Activated CD4-positive, alpha-beta memory T cell treated with anti-CD3 and anti-CD28 coated beads for 36 hours (primary cell): ENCODE results near the gene ZNF564. TPM values are rescaled to one million over a fixed set of nuclear protein-coding genes. Genes with fewer than 3 reads are reported as not detected.
"Not testable (repeated sequence)": the region's sequence is repeated elsewhere in the genome, so short reads cannot be mapped to it uniquely, and the experiment has no call there.

Source experiments
- CTCF ChIA-PET: fragments of 350-600 bp; sonication (Branson Sonifier 250); formaldehyde crosslinking; loops from one replicate; lab custom pipeline; 2021; ENCODE audit warnings: antibody characterized with exemption, inconsistent platforms; lab: Charles Lee
- POLR2A ChIA-PET: fragments of 350-600 bp; sonication (Branson Sonifier 250); formaldehyde crosslinking; loops from one replicate; lab custom pipeline; 2021; ENCODE audit warnings: antibody characterized with exemption; lab: Charles Lee
- DNase-seq: peaks from one replicate; pipeline ENCODE4 v3.0.0-alpha.2; 2020
- H3K27ac Mint-ChIP-seq: one replicate; pipeline ENCODE4 v1.8.0; 2021; ENCODE audit warnings: mixed read lengths
- H3K27me3 Mint-ChIP-seq: one replicate; pipeline ENCODE4 v1.8.0; 2021; ENCODE audit warnings: mixed read lengths
- H3K36me3 Mint-ChIP-seq: one replicate; pipeline ENCODE4 v1.8.0; 2021; ENCODE audit warnings: mixed read lengths
- H3K4me1 Mint-ChIP-seq: one replicate; pipeline ENCODE4 v1.8.0; 2021; ENCODE audit warnings: low read depth, mixed read lengths
- H3K4me3 Mint-ChIP-seq: one replicate; pipeline ENCODE4 v1.8.0; 2021; ENCODE audit warnings: mild to moderate bottlenecking, mixed read lengths
- H3K9me3 Mint-ChIP-seq: one replicate; pipeline ENCODE4 v1.8.0; 2021; ENCODE audit warnings: mixed read lengths
- intact Hi-C: fragments of 100-400 bp; cut with micrococcal nuclease; formaldehyde crosslinking; loops from one replicate; pipeline ENCODE4 v1.15.1; 2023
- total RNA-seq, 2 experiments: library from RNA; stranded (reverse); gene quantifications; one replicate each; pipeline ENCODE4 v1.2.3, GENCODE V29; 2021

The ZNF564 gene
- total RNA-seq: 1 to 10 TPM; 6.5 to 7.0 TPM

GRCh38 chr19:12551060-12551832 lies at the start of gene ZNF564:
Gene ZNF564 (minus strand): TSS chr19:12551482. CDS start chr19:12551332, 150 bp downstream.
- Mint-ChIP-seq H3K9me3 (no peaks in the 10 kb centered on the region), H3K4me3 (peak within 1 kb of the TSS; percentile 94), H3K27ac (peak within 1 kb of the TSS; percentile 90), H3K27me3 (no peaks in the 10 kb centered on the region), H3K36me3 (peaks cover 4% of the 10 kb centered on the region), H3K4me1 (peaks cover 35% of the 10 kb centered on the region)
- CTCF ChIA-PET: interaction anchor here (1.2 to 4.1 kb wide), 3 partner anchors 13 to 89 kb away, joined by 3 to 20 read pairs (median 4); no protein-coding TSS in a partner anchor
- intact Hi-C loops: loop anchor here (1.0 to 5.0 kb wide), 5 partner anchors 56 to 259 kb away; partner anchors contain the start of genes DHPS, ZNF44, ZNF443 and ZNF490
- DNase-seq: peak; percentile 95
- POLR2A ChIA-PET: interaction anchor here (0.6 to 1.1 kb wide), 3 partner anchors 171 to 388 kb away, joined by 3 read pairs; partner anchors contain the start of gene ZNF44

DNA sequence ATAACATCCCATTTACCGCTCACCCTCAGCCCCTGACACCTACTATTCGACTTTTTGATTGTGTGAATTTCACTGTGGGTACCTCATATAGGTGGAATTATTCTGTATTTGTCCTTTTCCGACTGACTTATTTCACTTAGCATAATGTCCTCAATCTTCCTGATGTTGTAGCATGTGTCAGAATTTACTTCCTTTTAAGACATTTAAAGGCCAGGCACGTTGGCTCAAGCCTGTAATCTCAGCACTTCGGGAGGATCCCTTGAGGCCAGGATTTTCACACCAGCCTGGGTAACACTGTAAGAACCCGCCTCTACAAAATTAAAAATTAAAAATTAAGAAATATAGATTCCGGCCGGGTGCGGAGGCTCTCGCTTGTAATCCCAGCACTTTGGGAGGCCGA lies 46.3 kb upstream of the ZNF564 start:
- ChIA-PET POLR2A (no interaction called here), CTCF (no interaction called here)
- Mint-ChIP-seq H3K36me3 (peaks cover 3% of the 10 kb centered on the region), H3K4me1 (no peaks in the 10 kb centered on the region), H3K9me3 (no peaks in the 10 kb centered on the region), H3K27ac (no peak overlapping the region), H3K27me3 (no peaks in the 10 kb centered on the region), H3K4me3 (no peak overlapping the region)
- intact Hi-C loops: no loop called here
- no peak for DNase-seq

DNA sequence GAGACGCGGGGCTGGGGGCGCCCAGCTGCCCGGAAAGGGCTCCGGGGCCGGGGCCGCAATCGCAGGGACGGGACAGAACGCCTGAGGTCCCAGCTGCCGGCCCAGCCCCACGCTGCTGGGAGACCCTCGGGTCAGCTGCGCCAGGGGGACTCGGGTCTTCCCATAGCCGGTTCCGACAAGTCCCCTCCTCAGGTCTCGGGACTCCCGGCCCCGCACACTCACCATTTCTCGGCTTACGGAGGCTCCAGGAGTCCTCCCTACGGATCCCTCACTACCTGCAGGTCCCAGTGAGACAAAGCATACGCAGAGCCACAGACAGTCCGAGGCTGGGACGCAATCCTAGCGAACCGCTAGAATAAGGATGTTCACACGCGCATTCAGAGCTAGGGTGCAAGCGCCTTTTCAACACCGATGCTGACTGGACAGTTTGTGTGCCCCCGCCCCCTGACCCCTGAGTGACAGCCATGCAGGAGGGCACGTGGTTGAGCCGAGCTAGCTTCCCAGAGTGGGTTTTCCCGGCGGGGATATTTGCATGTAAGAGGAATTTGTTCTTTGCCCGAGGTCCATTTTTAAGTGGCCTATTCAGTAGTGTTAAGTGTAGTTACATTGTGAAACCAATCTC lies 45.8 kb upstream of the ZNF564 start:
- H3K27ac Mint-ChIP-seq: no peak overlapping the region
- no peaks in the 10 kb centered on the region for H3K4me1 Mint-ChIP-seq
- H3K9me3 Mint-ChIP-seq: no peaks in the 10 kb centered on the region
- H3K27me3 Mint-ChIP-seq: no peaks in the 10 kb centered on the region
- ChIA-PET POLR2A (no interaction called here), CTCF (no interaction called here)
- H3K4me3 Mint-ChIP-seq: no peak overlapping the region
- intact Hi-C loops: no loop called here
- peaks cover 3% of the 10 kb centered on the region for H3K36me3 Mint-ChIP-seq
- no peak for DNase-seq

DNA sequence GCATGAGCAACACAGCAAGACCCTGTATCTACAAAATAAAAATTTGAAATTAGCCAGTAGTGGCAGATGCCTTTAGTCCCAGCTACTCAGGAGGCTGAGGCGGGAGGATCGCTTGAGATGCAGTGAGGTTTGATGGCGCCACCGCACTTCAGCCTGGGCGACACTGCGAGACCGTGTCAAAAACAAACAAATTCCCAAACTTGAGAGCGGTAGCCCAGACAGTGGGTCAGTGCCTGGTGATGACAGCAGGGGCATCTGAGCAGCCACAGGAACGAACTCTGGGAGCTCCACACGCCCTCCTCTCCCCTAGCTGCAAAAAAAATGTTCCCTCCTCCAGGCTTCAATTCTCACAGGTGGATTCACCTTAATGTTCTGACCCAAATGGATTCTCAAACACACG lies 45.2 kb upstream of the ZNF564 start:
- Mint-ChIP-seq H3K4me3 (no peak overlapping the region), H3K9me3 (no peaks in the 10 kb centered on the region), H3K36me3 (peaks cover 3% of the 10 kb centered on the region), H3K27me3 (no peaks in the 10 kb centered on the region), H3K4me1 (no peaks in the 10 kb centered on the region), H3K27ac (no peak overlapping the region)
- ChIA-PET POLR2A (no interaction called here), CTCF (no interaction called here)
- DNase-seq: no peak
- intact Hi-C loops: no loop called here

- peaks cover 20% of the 10 kb centered on the region for H3K9me3 Mint-ChIP-seq
- peaks cover 42% of the 10 kb centered on the region for H3K36me3 Mint-ChIP-seq
Measured at GRCh38 chr19:12581100-12581499, 29.8 kb upstream of the ZNF564 start.

DNA sequence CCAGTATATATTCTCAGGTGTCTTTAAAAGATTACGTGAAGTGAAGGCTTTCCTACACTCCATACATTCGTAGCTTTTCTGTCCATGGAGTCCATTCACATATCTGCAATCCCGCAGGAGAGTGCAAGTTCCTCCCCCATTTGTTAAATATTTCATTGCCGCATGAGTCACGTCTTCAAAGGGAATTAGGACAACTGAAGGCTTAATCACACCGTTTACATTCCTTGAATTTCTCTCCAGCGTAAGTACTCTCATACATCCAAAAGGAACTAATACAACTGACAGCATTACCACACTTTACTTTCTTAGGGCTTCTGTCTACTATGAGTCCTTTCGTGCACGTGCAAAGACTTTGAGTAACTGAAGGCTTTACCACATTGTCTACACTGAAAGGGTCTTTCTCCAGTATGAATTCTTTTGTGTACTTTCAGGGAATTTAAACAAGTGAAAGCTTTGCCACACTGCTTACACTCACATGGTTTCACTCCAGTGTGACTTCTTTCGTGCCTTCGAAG lies 29.0 kb upstream of the ZNF564 start:
- intact Hi-C loops: no loop called here
- Mint-ChIP-seq H3K4me3 (no peak overlapping the region), H3K36me3 (peaks cover 42% of the 10 kb centered on the region), H3K4me1 (no peaks in the 10 kb centered on the region), H3K27me3 (no peaks in the 10 kb centered on the region), H3K9me3 (peaks cover 20% of the 10 kb centered on the region), H3K27ac (no peak overlapping the region)
- no peak for DNase-seq
- POLR2A ChIA-PET: no interaction called here
- CTCF ChIA-PET: no interaction called here

More at GRCh38 chr19:12581100-12581499, 29.8 kb upstream of the ZNF564 start:
- no peak for DNase-seq
- no peak overlapping the region for H3K4me3 Mint-ChIP-seq
- intact Hi-C loops: no loop called here
- no peaks in the 10 kb centered on the region for H3K27me3 Mint-ChIP-seq
- no peak overlapping the region for H3K27ac Mint-ChIP-seq
- POLR2A ChIA-PET: no interaction called here
- CTCF ChIA-PET: no interaction called here
- H3K4me1 Mint-ChIP-seq: no peaks in the 10 kb centered on the region

GRCh38 chr19:12578641-12579040 lies 27.4 kb upstream of the ZNF564 start:
- intact Hi-C loops: no loop called here
- H3K27me3 Mint-ChIP-seq: no peaks in the 10 kb centered on the region
- no peak overlapping the region for H3K4me3 Mint-ChIP-seq
- CTCF ChIA-PET: no interaction called here
- no peak for DNase-seq
- H3K27ac Mint-ChIP-seq: no peak overlapping the region
- POLR2A ChIA-PET: no interaction called here
- peaks cover 20% of the 10 kb centered on the region for H3K9me3 Mint-ChIP-seq
- peaks cover 4% of the 10 kb centered on the region for H3K4me1 Mint-ChIP-seq
- H3K36me3 Mint-ChIP-seq: peaks cover 42% of the 10 kb centered on the region

- Mint-ChIP-seq H3K4me1 (peaks cover 4% of the 10 kb centered on the region), H3K27ac (no peak overlapping the region), H3K9me3 (no peaks in the 10 kb centered on the region), H3K36me3 (peaks cover 9% of the 10 kb centered on the region), H3K4me3 (no peak overlapping the region), H3K27me3 (no peaks in the 10 kb centered on the region)
- ChIA-PET CTCF (interaction anchor here (0.8 kb wide), 1 partner anchor 8 kb away, joined by 5 read pairs; no protein-coding TSS in a partner anchor), POLR2A (no interaction called here)
- intact Hi-C loops: no loop called here
- DNase-seq: no peak
Measured at GRCh38 chr19:12574036-12574435, 22.8 kb upstream of the ZNF564 start.

DNA sequence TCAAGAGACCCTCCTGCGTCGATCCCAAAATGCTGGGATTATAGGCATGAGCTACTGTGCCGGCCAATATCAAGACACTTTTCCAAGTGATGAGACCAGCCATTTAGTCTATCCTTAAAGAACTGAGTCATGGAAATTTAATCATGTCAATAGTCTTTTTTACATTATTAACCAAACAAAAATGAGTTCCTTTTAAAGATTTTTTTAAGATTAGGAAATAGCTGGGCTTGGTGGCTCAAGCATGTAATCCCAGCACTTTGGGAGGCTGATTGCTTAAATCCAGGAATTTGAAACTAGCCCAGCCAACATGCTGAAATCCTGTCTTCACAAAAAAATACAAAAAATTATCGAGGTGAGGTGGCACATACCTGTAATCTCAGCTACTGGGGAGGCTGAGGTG lies 16.7 kb upstream of the ZNF564 start:
- intact Hi-C loops: no loop called here
- CTCF ChIA-PET: interaction anchor here (0.6 to 1.1 kb wide), 2 partner anchors 101 to 203 kb away, joined by 3 read pairs; a partner anchor contains a TSS
- POLR2A ChIA-PET: interaction anchor here (0.6 to 0.8 kb wide), 2 partner anchors 52 to 72 kb away, joined by 3 to 4 read pairs; no protein-coding TSS in a partner anchor
- no peaks in the 10 kb centered on the region for H3K36me3 Mint-ChIP-seq
- no peaks in the 10 kb centered on the region for H3K9me3 Mint-ChIP-seq
- H3K4me3 Mint-ChIP-seq: no peak overlapping the region
- no peaks in the 10 kb centered on the region for H3K27me3 Mint-ChIP-seq
- DNase-seq: no peak
- H3K27ac Mint-ChIP-seq: no peak overlapping the region
- peaks cover 5% of the 10 kb centered on the region for H3K4me1 Mint-ChIP-seq

GRCh38 chr19:12566380-12566779 lies 15.1 kb upstream of the ZNF564 start:
- H3K36me3 Mint-ChIP-seq, POLR2A ChIA-PET, DNase-seq, H3K9me3 Mint-ChIP-seq, intact Hi-C loops, H3K27ac Mint-ChIP-seq, H3K4me3 Mint-ChIP-seq, H3K4me1 Mint-ChIP-seq, H3K27me3 Mint-ChIP-seq: not testable (repeated sequence)
- CTCF ChIA-PET: interaction anchor here (1.0 to 1.2 kb wide), 2 partner anchors 8 to 106 kb away, joined by 3 to 5 read pairs; no protein-coding TSS in a partner anchor

- Mint-ChIP-seq H3K4me1 (peaks cover 5% of the 10 kb centered on the region), H3K4me3 (no peak overlapping the region), H3K27me3 (no peaks in the 10 kb centered on the region), H3K36me3 (no peaks in the 10 kb centered on the region), H3K9me3 (no peaks in the 10 kb centered on the region), H3K27ac (peak overlapping the region; percentile 19)
- DNase-seq: peak; percentile 95
- intact Hi-C loops: loop anchor here (1.0 kb wide), 2 partner anchors 76 to 108 kb away; no protein-coding TSS in a partner anchor
- ChIA-PET CTCF (interaction anchor here (0.6 to 3.0 kb wide), 11 partner anchors 13 to 1508 kb away, joined by 3 to 25 read pairs (median 3); partner anchors contain the start of genes MAN2B1, WDR83, ZNF564 and ZNF709), POLR2A (interaction anchor here (0.7 kb wide), 2 partner anchors 109 to 226 kb away, joined by 3 to 5 read pairs; no protein-coding TSS in a partner anchor)
Measured at GRCh38 chr19:12564016-12564664, 12.9 kb upstream of the ZNF564 start.
